GM21786 (cell line): ENCODE data around the gene RAPGEF5.

Experiments
- ATAC-seq: cut with Tn5 transposase; IDR thresholded peaks from one replicate; pipeline ENCODE4 v1.9.1; 2021; ENCODE audit not compliant: unreplicated experiment

The RAPGEF5 gene

GRCh38 chr7:22229148-22229547 lies 127.8 kb downstream of the RAPGEF5 start:
- ATAC-seq, result no peak

- ATAC-seq, result no peak
These were observed 133.1 kb downstream of the RAPGEF5 start for GRCh38 chr7:22223807-22224206.

DNA sequence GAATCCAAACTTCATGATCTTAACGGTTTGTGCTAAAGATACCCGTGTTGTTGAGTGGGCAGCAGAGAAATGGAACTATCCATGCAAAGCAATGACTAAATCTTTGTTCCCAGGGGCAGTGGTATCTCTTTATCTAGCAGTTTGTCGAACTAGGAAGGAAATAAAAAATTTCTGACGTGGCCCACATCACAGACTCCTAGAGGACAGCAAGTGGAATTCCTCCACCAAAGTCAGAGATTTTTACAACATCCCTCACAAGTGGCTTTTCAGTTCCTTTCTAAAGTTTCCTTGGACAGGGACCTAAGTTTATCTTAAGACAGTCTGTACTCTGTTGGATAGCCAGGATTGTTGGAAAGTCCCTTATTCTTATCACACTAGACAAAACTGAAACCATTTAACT lies 136.0 kb downstream of the RAPGEF5 start:
- no peak for ATAC-seq

- no peak for ATAC-seq
These were observed 137.0 kb downstream of the RAPGEF5 start for GRCh38 chr7:22219739-22220493.

DNA sequence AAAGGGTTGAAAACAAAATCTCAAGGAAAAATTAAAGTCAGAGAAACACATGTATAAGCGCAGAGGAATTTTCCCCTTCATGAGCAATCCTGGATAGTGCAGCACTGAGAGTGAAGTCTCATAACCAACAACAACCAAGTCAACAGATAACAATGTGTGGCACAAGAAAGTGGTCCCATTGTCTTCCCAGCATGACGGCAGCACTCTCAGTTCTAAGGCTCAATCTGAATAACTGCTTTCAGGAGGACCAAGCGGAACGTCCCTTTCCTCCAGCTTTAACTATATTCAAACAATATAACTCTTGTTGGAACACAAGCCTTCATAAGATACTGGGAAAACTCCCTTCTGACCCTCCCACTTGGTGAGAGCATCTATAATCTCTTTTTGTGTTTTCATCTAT lies 137.9 kb downstream of the RAPGEF5 start:
- ATAC-seq, result no peak

DNA sequence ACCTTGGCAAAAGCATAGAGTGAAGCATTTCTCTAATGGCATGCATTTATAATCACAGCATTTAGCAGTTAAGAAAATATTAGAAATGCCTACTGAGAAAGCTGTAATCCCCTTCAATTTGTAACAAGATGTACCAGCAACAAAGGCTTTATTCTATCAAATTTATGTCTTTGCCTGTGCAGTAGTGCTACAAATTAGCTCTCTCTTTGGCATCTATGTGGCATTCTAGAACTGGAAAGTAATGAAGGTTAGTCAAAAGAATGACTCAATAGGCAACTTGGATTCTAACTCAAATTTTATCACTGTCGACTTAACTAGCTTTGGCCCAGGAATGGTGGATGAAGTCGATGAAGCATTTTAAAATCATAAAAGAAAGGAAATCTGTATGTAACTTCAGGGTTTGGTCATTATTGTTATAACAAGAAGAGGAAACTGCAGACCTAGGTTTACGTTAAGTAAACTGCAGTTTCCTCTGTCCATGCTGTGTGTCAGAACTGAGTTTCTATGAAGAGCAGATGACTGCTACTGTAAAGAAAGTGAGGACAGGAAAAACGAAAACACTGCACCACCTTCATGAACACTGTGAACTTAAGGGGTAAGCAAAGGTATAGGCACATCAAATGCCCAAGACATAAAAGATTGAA lies 140.0 kb downstream of the RAPGEF5 start:
- no peak for ATAC-seq

- no peak for ATAC-seq
These were observed 140.6 kb downstream of the RAPGEF5 start for GRCh38 chr7:22216309-22216708.

- no peak for ATAC-seq
These were observed 143.0 kb downstream of the RAPGEF5 start for GRCh38 chr7:22214000-22214399.

GRCh38 chr7:22213081-22213480 lies 143.9 kb downstream of the RAPGEF5 start:
- no peak for ATAC-seq

- no peak for ATAC-seq
These were observed 146.0 kb downstream of the RAPGEF5 start for GRCh38 chr7:22210967-22211366.

- no peak for ATAC-seq
These were observed 146.6 kb downstream of the RAPGEF5 start for GRCh38 chr7:22210355-22210754.

GRCh38 chr7:22208799-22209198 lies 148.2 kb downstream of the RAPGEF5 start:
- ATAC-seq, result no peak

GRCh38 chr7:22207724-22208225 lies 149.2 kb downstream of the RAPGEF5 start:
- no peak for ATAC-seq

DNA sequence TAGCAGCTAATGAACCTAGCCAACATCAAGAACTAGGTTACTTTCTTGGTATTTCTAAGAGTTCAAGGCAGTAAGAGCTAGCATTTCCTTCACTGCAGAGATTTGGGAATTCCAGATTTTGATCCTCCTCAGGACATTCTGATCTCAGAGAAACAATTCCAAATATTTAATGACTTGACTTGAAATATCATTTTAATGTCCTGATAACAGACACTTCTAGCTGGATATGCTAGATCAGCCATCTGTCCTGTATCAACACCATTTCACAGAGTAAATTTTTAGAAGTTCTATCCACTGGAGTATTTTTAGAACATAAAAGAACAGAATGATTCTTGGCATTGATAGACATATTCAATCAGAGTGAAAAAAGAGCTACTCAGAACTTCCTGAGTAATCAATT lies 151.3 kb downstream of the RAPGEF5 start:
- no peak for ATAC-seq

- ATAC-seq, result no peak
These were observed 152.6 kb downstream of the RAPGEF5 start for GRCh38 chr7:22204312-22204711.

- ATAC-seq, result no peak
These were observed 154.8 kb downstream of the RAPGEF5 start for GRCh38 chr7:22202141-22202540.

- ATAC-seq, result no peak
These were observed 155.6 kb downstream of the RAPGEF5 start for GRCh38 chr7:22201186-22201880.

DNA sequence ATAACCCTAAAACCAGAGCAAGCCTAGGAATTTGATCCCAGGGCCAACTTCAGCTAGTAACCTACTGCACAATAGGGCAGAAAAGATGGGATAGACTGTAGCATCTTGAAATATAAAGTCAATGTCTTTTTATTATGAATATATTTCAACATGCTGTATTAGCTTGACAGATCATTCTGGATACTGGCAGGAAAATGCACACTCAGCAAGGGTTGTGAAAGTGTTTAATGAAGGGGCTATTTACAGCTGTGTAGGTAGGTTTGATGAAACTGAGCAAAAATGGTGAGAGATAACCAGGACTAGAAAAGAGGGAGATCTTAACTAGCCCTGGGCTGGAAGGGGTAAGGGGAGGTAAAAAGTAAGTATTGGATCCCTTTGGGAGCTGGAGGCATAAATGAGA lies 156.2 kb downstream of the RAPGEF5 start:
- no peak for ATAC-seq

DNA sequence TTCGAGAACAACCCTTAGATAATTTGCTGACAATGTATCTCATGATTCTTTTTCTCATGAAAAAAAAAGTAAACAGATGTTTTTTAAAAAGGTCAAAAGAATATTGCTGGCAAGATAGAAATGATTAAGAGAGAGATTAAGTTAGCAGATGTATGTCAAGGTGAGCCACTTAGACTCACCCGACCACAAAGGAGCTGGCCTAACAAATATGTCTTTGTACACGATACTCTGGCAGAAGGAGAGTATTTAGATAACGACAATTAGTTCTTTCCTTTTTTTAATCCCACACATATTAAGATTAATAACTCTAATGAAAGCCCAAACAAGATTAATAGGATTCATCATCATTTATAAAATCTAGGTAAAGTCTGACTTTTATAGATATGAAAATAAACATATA lies 156.7 kb downstream of the RAPGEF5 start:
- no peak for ATAC-seq

DNA sequence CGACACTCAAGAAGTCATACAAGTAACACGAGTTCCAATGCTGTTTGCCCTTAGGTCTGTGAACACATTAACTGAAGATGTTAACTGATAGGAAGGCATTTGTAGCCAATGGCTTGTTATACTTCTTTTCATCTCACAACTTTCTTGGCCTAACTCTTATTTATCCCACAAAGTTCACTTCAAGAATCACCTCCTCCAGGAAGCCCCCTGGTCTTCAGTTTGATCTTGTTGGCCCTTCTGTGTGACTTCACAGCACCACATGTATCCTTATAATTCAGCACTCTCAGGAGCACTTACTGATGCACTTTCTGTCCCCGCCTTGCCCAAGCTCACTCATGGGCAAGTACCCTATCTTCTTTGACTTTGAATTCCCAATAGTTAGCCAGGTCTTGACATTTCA lies 159.6 kb downstream of the RAPGEF5 start:
- no peak for ATAC-seq

GRCh38 chr7:22196429-22196828 lies 160.5 kb downstream of the RAPGEF5 start:
- ATAC-seq, result no peak
